Subcutaneous adipose tissue (tissue), 4 donors: ENCODE results near the gene DOP1B. TPM values are rescaled to one million over a fixed set of nuclear protein-coding genes. Genes with fewer than 3 reads are reported as not detected.

ENCODE experiments used
- total RNA-seq, 4 donors: library from RNA; depleted of rRNA; stranded (reverse); fragments of >200 nt; gene quantifications; one replicate each; pipeline ENCODE4 v1.1.0, GENCODE V29; 2016
- TF ChIP-seq, protein P1 (sequence below): fragments of 450-650 bp; IDR thresholded peaks from one replicate; pipeline ENCODE4 v1.5.1; 2016; ENCODE audit warnings: low read depth, mild to moderate bottlenecking, control low read depth, antibody characterized with exemption, moderate library complexity

The DOP1B gene
- total RNA-seq, 4 donors from 2014 or later = 8.3 to 31.1 (median 16.7) TPM

DNA sequence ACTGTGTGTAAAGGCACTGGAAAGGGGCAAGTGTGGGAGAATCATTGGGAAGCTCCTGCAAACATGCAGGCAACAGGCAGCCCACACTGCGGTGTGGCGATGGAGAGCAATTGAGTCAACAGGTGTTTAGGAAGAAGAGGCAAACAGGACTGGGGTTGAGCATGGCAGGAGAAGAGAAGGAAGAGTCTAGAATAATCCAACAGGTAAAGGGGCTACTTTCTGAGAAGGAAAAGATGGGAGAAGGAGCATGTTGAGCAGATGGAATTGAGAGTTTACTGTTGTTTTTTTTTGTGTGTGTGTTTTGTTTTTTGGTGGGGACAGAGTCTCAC is 4.2 kb downstream of the DOP1B start:
- TF ChIP-seq, protein P1, sequence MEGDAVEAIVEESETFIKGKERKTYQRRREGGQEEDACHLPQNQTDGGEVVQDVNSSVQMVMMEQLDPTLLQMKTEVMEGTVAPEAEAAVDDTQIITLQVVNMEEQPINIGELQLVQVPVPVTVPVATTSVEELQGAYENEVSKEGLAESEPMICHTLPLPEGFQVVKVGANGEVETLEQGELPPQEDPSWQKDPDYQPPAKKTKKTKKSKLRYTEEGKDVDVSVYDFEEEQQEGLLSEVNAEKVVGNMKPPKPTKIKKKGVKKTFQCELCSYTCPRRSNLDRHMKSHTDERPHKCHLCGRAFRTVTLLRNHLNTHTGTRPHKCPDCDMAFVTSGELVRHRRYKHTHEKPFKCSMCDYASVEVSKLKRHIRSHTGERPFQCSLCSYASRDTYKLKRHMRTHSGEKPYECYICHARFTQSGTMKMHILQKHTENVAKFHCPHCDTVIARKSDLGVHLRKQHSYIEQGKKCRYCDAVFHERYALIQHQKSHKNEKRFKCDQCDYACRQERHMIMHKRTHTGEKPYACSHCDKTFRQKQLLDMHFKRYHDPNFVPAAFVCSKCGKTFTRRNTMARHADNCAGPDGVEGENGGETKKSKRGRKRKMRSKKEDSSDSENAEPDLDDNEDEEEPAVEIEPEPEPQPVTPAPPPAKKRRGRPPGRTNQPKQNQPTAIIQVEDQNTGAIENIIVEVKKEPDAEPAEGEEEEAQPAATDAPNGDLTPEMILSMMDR = no peak

DNA sequence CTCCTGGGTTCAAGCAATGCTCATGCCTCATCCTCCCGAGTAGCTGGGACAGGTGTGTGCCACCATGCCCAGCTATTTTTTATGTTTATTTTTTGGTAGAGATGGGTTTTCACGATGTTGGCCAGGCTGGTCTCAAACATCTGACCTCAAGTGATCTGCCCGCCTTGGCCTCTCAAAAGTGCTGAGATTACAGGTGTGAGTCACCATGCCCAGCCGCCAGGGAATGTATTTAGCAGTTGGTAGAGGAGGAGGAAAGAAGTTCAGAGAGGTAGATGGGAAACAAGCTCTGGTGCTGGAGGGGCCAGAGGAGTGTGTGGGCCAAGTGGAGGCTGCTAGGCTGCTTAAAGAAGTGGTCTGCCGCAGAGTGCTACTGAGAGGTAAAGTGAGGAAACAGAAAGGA is 6.0 kb downstream of the DOP1B start:
- TF ChIP-seq, protein P1 = no peak

DNA sequence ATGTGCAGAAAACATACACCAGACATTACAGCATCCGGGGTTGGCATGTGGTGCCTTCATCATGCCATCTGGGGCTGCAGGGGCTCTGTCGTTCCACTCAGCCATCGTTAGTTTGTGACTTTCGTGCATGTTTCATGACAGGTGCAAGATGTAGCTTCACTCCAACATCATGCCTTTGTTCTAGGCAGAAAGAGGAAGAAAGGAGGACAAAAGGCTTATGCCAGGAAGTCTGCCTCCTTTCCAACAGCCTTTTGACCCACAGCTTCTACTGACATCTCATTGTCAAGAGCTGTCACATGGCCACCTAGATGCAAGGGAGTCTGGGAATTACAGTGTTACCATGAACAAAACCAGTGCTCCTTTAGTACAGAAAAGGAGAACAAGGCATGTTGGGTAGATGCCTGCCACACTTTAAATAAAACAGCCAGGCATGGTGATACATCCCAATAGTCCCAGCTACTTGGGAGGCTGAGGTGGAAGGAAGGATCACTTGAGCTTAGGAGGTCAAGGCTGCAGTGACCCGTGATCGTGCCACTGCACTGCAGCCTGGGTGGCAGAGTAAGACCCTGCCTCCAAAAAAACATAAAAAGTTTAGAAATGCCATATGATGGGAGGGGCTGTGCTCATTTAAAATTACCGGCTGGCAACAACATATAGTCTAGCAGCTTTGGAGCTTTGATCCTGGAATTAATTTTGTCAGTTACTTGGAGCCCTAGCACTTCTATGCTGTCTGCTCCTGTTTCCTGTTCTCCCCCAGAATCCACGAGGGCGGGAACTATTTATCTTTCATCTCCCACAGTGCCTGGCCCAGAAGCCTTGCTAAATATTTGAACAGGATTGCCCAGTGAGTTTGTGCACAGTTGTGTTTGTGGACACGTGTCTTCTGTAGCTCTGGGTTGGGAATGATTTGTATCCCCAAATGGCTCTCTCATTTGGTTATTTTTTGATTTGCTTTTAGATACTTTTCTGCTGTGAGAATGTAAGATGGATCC is 7.4 kb downstream of the DOP1B start:
- TF ChIP-seq, protein P1 = no peak

DNA sequence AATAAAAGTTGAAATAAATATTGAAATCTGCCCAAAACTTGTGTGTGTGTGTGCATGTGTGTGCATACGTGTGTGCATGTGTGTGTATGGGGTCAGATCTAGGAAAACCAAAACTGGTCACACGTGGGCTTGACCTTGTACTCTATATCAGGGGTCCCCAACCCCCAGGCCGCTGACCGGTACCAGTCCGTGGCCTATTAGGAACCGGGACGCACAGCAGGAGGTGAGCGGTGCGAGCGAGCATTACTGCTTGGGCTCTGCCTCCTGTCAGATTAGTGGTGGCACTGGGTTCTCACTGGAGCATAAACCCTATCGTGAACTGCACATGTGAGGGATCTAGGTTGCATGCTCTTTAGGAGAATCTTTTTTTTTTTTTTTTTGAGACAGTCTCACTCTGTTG is 8.7 kb downstream of the DOP1B start:
- TF ChIP-seq, protein P1 = no peak

DNA sequence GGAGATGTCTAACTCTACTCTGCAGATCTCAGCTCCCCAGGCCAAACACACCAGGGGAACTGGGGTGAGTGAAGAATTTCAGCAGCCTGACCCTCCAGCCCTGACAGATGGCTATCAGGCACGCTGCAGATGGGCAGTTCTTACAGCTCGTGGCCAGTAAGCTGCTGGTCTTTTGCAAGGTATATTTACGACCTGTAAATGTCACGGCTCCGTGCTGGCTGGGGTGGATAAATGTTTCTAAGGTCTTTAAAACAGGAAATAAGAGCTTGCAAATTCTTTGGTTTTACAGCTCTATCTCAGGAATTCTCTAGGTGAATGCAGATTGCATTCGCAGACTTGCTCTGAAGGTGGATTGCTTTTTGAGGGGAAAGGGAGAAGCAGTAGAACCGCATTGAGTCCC is 10.1 kb downstream of the DOP1B start:
- TF ChIP-seq, protein P1 = no peak

DNA sequence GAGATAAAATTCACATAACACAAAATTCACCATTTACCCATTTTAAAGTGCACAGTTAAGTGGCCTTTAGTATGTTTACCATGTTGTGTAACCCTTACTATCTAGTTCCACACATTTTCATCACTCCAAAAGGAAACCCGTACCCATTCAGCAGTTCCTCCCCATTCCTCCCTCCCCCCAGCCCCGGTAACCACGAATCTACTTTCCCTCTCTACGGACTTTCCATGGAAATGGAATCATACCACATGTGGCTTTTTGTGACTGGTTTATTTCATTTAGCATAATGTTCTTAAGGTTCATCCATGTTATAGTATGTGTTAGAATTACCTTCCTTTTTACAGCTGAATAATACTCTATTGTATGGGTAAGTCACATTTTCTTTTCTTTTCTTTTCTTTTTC is 10.9 kb downstream of the DOP1B start:
- TF ChIP-seq, protein P1 = no peak

DNA sequence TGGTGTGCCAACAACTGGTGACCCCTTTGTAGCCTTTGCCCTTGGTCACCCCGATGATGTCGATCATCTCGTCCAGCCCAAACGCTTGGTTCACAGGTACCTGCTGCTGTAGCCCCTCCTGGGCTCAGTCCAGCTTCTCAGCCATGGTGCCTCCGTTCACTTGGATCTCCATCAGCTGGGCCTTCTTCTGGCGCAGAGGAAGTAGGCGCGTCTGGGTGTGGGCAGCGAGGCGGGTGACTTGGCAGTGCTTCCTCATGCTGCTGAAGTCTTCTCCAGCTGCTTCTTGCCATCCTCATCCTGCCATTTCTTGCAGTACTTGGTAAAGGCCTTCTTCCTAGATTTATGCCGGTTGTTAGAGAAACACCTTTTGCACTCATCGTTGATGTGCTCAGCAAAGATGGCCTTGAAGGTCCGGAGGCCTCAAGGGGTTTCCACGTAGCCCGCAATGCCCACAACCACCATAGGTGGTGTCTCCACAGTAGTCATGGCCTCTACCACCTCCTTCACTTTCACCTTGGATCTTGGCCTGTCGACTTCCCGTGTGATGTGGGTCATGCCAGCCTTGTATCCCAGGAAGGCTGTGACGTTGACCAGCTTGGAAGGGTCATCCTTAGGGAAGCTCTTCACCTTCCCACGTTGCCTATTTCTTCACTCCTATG is 13.0 kb downstream of the DOP1B start:
- TF ChIP-seq, protein P1 = no peak
